ENCODE measurements around the gene SCNN1B.

SCNN1B gene

DNA sequence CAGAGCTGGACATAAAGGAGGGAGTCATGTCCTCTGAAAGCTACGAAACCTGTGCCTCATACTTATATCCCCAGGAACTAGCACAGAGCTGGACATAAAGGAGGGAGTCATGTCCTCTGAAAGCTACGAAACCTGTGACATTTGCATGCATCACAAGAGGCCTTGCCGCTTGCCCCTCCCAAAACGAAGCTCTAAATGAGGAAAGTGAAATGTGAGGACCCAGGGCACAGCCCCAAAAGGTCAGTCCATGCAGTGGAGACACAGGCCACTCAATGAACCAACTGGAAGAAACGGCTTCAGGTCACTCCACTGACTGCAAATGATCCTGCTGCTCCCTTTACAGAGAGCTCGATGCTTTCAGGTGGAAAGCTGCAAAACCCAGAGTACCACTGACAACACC is 112.6 kb downstream of the SCNN1B start (continued):
- TF ChIP-seq ZNF24 (tag by site-specific recombination; IDR thresholded peaks at IDR 0.05), result no peak

DNA sequence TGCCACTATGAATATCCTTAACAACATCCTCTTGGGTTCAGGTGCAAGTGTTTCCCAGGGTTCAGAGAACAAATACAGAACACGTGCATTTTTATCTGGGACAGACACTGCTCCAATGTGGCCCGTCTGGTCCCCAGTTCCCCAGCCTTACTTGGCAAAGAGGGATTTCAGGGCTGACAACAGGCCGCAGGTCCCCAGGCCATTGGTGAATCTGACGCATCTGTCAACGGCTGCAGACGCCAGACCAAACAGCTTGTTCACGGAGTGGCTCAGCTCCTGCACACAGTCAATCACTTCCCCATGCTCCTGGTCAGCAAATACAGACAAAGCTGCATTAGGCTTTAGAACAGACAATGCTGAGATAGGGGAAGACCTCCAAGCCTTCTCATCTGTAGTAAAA is 114.7 kb downstream of the SCNN1B start:
- H3K4me1 ChIP-seq (ENCODE audit: control insufficient read depth, insufficient read depth, low read length), result no peaks in the 10 kb centered on the region
- CTCF ChIA-PET, result interaction anchor here (2.9 kb wide), 1 partner anchor 17 kb away, joined by 14 read pairs; no protein-coding TSS in a partner anchor
- TF ChIP-seq MYNN (tag by site-specific recombination; IDR thresholded peaks at IDR 0.05; ENCODE audit: borderline replicate concordance), result no peak
- TF ChIP-seq ZBTB6 (tag by site-specific recombination; IDR thresholded peaks at IDR 0.05), result no peak
- no peak for TF ChIP-seq ZNF433 (tag by site-specific recombination; IDR thresholded peaks at IDR 0.05; ENCODE audit: low read depth)
- POLR2A ChIA-PET, result interaction anchor here (0.5 kb wide), 1 partner anchor 41 kb away, joined by 3 read pairs; no protein-coding TSS in a partner anchor
- H3K4me3 ChIP-seq (ENCODE audit: low read depth, low read length), result no peak overlapping the region
- H3K9me3 ChIP-seq (ENCODE audit: control insufficient read depth, insufficient read depth, low read depth, low read length), result no peaks in the 10 kb centered on the region
- H3K27ac ChIP-seq (ENCODE audit: extremely low read depth, low read depth, low read length), result no peak overlapping the region
- peaks cover 11 to 53% of the 10 kb centered on the region in 2 experiments; a peak in 2 of 3 replicates for H3K36me3 ChIP-seq (ENCODE audit: control insufficient read depth in 2 of 2, insufficient read depth in 1 of 2, low read length in 2 of 2)

- H3K4me3 ChIP-seq (ENCODE audit: low read depth, low read length), result no peak overlapping the region
- no peak for TF ChIP-seq ZNF707 (tag by site-specific recombination; IDR thresholded peaks at IDR 0.05)
- no peak for TF ChIP-seq ZSCAN16 (tag by site-specific recombination; IDR thresholded peaks at IDR 0.05)
- TF ChIP-seq OSR2 (tag by site-specific recombination; IDR thresholded peaks at IDR 0.05), result no peak
- no peak for TF ChIP-seq ZNF169 (tag by site-specific recombination; IDR thresholded peaks at IDR 0.05)
- no peak for TF ChIP-seq EGR2 (tag by site-specific recombination; IDR thresholded peaks at IDR 0.05; ENCODE audit: low read depth)
- TF ChIP-seq HOXD13 (CRISPR knock-in tag; IDR thresholded peaks at IDR 0.05; ENCODE audit: borderline replicate concordance), result no peak
- TF ChIP-seq YY1 (tag by site-specific recombination; IDR thresholded peaks at IDR 0.05), result no peak
- no peak for TF ChIP-seq ZNF274 (IDR thresholded peaks at IDR 0.05; ENCODE audit: low read length)
- no peak for TF ChIP-seq ZNF274 (tag by site-specific recombination; IDR thresholded peaks at IDR 0.05; ENCODE audit: borderline replicate concordance)
- TF ChIP-seq, protein P1, sequence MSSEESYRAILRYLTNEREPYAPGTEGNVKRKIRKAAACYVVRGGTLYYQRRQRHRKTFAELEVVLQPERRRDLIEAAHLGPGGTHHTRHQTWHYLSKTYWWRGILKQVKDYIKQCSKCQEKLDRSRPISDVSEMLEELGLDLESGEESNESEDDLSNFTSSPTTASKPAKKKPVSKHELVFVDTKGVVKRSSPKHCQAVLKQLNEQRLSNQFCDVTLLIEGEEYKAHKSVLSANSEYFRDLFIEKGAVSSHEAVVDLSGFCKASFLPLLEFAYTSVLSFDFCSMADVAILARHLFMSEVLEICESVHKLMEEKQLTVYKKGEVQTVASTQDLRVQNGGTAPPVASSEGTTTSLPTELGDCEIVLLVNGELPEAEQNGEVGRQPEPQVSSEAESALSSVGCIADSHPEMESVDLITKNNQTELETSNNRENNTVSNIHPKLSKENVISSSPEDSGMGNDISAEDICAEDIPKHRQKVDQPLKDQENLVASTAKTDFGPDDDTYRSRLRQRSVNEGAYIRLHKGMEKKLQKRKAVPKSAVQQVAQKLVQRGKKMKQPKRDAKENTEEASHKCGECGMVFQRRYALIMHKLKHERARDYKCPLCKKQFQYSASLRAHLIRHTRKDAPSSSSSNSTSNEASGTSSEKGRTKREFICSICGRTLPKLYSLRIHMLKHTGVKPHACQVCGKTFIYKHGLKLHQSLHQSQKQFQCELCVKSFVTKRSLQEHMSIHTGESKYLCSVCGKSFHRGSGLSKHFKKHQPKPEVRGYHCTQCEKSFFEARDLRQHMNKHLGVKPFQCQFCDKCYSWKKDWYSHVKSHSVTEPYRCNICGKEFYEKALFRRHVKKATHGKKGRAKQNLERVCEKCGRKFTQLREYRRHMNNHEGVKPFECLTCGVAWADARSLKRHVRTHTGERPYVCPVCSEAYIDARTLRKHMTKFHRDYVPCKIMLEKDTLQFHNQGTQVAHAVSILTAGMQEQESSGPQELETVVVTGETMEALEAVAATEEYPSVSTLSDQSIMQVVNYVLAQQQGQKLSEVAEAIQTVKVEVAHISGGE (tag by site-specific recombination; conservative IDR thresholded peaks at IDR 0.05; ENCODE audit: low read depth), result no peak
- TF ChIP-seq, protein P2, sequence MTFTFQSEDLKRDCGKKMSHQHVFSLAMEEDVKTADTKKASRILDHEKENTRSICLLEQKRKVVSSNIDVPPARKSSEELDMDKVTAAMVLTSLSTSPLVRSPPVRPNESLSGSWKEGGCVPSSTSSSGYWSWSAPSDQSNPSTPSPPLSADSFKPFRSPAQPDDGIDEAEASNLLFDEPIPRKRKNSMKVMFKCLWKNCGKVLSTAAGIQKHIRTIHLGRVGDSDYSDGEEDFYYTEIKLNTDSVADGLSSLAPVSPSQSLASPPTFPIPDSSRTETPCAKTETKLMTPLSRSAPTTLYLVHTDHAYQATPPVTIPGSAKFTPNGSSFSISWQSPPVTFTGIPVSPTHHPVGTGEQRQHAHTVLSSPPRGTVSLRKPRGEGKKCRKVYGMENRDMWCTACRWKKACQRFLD (tag by site-specific recombination; IDR thresholded peaks at IDR 0.05), result no peak
- TF ChIP-seq SP3 (tag by site-specific recombination; IDR thresholded peaks at IDR 0.05), result no peak
- H3K36me3 ChIP-seq (ENCODE audit: control insufficient read depth in 2 of 2, insufficient read depth in 1 of 2, low read length in 2 of 2), result peaks cover 9 to 29% of the 10 kb centered on the region in 2 experiments; a peak in 2 of 3 replicates
- peaks cover 3% of the 10 kb centered on the region; the same call in 1 of the 2 replicates for H3K4me1 ChIP-seq (ENCODE audit: control insufficient read depth, insufficient read depth, low read length)
- ChIA-PET CTCF (interaction anchor here (0.7 to 1.1 kb wide), 4 partner anchors 13 to 521 kb away, joined by 3 read pairs; no protein-coding TSS in a partner anchor), POLR2A (interaction anchor here (1.2 kb wide), 1 partner anchor 29 kb away, joined by 5 read pairs; no protein-coding TSS in a partner anchor)
- H3K9me3 ChIP-seq (ENCODE audit: control insufficient read depth, insufficient read depth, low read depth, low read length), result no peaks in the 10 kb centered on the region
- H3K27ac ChIP-seq (ENCODE audit: extremely low read depth, low read depth, low read length), result no peak overlapping the region
Observed at GRCh38 chr16:23420011-23420410, 117.9 kb downstream of the SCNN1B start.

All from HEK293 (cell line).